KG1 (cell line): ENCODE data around the gene TAF4.
"Not testable (repeated sequence)": the region's sequence is repeated elsewhere in the genome, so short reads cannot be mapped to it uniquely, and the experiment has no call there.

Experiments
- DNase-seq: peaks from one replicate; lab custom pipeline; 2025; lab: John Stamatoyannopoulos, UW

The TAF4 gene

DNA sequence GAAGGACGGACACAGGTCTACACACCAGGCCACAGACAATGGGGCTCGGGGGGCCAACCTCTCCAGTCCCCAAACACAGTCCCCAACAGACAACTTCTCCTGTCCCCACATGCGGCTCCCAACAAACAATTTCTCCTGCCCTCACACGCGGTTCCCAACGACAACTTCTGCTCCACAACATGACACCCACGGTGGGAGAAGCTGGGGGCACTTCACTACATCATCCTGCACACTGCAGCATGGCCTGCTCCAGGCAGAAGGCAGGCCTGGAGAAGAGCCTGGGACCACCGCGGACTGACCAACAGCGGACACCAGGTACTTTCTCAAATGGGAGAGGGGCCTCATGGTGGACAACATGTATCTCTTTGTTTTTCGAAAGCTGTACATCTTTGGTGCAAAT, 6.7 kb downstream of the TAF4 start:
- no peak for DNase-seq

DNA sequence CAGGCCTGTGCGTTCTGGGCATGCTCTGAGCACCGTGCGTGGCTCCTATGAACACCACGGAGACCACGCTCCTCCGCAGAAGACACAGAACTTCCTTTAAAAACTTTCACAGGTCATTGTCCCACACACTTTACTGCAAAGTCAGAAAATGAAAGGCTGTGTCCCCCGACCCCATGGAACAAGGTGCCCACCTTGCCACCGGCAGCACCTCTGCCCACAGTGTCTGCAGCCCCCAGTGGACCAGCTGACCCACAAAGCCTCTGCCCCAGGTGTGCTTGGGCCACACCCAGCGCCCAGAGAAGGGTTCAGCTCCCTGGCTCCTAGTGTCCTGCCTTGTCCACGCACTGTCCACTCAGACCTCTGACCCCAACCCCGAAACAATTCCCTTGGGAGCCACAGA, 8.7 kb downstream of the TAF4 start:
- no peak for DNase-seq

DNA sequence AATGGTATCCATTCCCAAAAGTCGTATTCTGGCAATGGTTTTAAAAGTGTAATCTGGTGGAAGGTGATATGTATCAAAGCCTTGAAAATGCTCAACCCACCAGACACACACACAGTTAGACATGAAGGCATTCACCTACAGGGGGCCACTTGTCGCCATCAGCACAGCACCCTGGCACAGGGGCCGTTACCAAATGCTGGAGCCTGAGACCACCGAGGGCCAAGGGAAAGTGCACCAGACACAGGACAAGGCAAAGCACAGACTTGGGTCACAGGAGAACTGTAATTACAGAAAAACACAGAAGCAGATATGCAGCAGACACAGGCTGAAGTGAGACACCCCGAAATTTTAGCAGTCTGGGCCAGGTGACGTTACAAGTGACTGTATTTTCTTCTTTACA, 9.3 kb downstream of the TAF4 start:
- no peak for DNase-seq

DNA sequence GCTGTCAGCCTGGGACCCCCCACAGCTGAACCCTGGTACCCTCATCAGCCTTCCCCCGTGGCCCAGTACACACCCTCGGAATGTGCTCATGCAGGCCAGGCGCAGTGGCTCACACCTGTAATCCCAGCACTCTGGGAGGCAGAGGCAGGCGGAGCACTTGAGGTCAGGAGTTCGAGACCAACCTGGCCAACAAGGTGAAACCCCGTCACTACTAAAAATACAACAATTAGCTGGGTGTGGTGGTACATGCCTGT, 9.9 kb downstream of the TAF4 start:
- DNase-seq: not testable (repeated sequence)

DNA sequence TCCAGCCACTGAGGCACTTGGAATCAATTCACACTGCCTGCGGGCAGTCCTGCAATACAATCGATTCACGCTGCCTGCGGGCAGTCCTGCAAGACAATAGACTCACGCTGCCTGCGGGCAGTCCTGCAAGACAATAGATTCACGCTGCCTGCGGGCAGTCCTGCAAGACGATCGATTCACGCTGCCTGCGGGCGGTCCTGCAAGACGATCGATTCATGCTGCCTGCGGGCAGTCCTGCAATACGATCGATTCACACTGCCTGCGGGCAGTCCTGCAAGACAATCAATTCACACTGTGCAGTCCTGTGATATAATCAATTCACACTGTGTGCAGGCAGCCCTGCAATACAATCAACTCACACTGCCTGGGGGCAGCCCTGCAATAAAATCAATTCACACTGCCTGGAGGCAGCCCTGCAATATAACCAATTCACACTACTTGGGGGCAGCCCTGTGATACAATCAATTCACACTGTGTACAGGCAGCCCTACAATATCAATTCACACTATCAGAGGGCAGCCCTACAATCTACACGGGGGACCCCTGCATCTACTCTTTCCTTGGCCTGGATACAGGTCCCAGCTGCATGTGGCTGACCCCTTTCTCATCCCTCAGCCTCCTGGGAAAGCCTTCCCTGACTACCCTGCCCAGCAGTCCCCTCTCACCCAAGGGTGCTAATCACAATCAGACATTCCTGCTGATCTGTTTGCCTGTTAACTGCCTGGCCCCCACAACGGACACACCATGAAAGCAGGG, 10.4 kb downstream of the TAF4 start:
- DNase-seq: no peak

DNA sequence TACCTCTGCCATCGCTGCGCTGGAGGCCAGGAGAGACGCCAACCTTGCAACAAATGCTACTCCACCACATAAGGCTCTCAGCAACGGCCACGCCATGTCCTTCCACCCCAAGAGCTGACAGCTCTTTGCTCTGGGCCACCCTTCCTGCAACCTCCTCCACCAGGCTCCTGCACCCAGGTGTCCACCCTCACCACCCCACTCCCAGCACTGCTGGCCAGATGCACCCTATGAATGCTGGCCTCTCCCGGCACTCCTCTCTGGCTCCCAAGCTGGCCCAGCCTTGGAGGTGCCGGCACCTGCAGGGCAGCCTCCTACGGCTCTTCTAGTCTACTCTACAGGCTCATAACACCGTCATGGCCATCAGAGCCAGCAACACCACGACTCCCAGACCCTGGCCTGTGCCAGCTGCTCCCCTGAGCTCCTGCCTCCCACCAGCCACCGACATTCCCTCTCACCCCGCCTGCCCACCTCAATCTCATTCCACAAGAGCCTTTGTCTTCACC, 11.2 kb downstream of the TAF4 start:
- no peak for DNase-seq

DNA sequence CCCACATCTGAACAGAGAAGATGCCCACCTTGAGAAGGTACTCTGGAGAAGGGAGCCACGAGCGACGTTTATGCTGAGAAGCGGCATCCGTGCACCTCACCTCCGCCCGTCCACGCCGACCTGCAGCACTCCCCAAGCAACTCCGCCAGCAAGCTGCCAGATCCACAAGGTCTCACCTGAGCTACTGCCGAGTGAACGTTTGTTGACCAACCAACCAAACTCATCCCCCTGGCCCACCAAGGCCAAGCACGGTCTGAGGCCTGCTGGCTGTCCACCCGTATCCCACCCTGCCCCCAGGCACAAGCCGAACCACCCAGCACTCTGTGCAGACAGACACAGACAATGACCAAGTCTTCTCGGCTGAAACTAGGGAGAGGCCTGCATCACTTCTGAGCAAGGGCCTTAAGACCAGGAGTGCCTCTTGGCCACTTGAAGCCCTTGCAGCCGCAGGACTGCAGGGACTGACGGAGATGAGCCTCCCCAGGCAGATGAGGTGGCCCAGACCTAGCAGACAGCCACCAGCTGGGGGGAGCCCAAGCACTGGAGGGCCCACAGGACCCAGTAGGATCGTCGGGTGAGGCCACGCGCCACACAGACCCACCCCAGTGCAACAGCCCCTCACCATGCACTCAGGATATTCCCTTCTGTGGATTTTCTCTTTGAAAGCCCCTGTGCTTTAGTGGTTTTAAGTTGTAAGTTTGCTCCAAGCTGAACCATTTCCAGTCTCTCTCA, 12.1 kb downstream of the TAF4 start:
- DNase-seq: no peak

DNA sequence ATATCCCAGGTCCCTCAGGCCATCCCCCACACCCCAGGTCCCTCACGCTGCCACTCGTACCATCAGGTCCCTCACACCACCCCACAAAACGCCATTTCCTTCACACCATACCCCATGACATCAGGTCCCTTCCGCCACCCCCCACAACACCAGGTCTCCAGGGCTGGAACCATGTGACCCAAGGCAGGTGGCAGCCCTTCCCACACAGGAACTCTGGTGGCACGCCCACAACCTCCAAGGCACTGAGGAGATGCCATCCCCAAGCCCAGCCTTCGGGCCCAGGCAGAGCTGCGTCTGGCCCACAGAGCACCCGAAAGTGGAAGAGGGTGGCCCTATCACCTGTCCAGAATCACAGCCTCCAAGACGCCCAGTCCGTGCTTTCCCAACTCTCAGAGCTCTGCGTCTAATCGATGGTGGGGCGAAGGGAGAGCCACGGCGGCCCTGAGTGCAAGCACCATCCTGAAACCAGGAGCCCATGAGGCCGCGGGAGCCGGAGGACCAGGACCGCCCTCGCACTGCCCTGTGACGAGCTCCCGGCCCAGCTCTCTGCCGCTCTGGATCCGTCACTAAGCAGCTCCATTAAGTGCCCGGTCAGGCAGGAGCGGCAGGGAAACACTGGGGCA, 12.7 kb downstream of the TAF4 start:
- DNase-seq: no peak

DNA sequence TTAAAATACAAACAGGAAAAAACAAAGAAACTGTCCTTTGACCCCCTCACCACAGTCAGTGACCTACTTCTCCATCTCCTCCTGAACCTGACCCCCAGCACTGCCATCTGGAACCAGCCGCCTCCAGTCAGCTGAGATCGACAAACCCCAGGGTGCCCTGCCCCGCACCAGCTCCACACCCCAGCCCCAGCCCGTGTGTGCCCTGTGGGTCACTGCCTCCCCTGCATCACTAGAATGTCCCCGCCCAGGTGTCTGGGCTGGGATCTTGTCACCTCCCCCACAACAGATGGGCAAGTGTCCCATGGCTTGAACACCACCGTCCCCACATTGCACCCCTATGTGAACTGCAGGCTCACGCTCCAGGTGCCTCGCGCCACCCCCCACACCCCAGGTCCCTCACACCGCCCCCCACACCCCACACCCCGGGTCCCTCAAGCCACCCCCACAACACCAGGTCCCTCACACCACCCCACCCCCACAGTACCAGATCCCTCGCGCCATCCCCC, 13.3 kb downstream of the TAF4 start:
- DNase-seq: no peak

DNA sequence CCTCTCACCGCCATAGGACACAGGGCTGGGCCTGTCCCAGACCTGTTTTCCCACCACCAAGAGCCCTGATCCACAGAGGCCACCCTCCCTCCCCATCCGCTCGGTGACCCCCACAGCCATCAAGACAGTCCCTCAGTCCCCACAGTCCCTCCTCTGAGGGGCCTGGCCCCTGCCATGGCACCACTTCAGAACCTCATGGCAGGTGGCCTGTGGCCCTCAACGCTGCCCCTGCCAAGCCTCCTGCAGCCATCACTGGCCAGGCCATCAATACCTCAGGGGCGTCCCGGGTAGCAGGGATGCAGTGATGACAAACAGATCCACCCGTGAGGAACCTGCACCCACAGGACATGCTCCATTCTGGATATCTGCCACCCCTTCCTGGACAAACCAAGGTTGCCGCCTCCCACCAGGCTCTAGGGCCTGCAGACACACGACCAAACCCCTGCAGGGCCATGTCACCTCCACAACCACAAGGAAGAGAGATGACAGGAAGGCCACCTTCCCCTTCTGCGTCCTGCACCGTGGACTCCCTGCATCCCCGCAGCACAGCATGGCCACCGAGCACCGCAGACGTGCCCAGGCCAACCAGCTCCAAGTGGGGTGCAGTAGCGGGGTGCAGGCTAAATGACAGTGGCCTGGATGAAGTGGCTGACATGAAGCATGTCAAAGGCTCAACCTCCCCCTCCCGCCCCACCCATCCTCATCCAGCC, 14.0 kb downstream of the TAF4 start:
- DNase-seq: no peak

DNA sequence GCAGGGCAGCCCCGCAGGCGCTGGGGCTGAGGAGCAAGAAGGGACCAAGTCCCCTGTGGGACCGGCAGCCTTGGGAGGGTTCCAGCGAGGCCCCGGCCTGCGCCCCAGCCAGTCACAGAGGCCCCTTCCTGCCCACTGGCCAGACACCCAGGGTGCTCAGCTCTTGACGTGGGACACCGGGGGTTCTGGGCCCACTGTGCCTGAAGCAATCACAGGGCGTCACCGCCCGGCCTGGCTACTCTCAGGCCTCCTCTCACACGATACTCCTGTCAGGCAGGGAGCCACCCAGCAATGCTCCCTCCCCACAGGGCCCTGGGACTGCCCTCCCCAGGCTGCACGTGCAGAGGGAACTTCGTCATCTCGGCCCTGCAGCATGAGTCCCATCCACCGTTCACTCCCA, 14.5 kb downstream of the TAF4 start:
- DNase-seq: no peak

DNA sequence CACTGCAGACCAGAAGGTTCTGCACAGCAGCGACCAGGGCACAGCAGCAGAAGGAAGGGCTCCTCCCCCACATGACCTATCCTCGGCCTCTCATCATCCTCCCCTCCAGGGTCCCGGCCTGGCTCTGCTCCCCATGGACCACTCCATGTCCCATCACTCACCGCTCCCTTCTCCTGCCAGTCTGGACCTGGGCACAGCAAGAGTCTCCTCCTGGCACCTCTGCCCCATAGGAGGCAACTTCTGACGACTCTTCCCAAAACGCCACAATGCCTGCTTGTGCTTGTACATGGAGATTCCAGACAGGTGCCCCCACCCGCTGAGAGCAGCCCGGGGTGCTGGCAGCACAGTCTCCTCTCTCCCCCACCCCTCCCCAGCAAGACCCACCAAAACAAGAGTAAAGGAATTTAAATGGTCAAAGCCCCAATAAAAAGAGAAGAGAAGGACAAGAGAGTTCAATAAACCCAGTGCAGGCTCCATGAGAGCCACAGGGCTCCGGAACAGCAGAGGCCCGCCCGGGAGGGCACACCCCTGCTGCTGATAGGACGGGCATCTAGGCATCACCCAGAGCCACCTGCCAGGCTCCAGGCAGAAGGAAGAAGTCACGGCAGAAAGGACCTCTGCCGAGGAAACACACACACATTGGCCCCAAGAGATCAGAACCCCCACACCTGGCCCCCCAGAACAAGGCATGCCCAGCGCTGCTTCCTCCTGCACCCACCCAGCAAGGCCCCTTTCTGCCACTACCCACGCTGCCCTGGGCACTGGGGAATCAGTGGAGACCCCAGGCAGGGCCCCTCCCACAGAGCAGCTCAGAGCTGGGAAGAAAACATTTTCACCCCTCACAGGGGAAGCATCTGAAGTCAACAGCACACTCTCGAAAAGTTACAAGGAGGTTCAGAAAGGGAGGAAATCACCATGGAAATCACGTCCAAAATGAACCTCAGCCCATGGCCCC, 15.2 kb downstream of the TAF4 start:
- DNase-seq: no peak

DNA sequence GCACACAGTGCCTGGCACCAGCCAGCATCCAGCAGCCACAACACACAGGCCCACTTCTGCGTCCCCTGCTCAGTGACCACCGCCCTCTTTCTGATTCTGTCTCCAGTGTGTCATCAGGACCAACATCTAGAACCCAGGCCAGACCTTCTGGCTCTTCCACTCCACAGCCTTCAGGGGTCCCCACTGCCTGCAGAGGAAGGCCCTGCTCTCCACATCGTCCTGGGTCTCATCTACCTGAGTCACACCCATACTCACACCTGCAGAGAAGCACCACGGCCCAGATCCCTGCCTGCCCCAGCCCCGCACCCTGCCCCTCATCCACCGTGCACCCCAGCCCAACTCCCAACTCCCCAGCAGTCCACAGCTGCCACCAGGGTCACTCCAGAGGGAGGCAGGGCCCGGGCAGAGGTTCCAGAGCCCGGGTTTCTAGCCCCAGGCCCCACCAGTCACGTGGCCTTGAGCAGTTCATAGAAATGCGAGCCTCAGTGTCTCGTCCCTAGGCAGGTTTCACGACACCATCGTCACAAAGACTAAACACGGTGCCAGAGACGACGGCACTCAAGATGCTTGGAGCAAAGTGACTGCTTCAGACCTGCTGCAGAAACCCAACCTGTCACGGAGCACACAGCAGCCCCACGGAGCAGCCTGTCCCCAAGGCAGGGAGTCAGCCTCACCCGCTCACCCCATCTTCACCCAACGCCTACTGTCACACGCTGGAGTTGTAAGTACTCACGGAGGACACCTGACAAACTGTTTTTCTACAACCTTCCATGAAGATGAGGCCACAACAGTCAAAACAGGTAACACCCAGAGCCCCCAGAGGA, 16.1 kb downstream of the TAF4 start:
- no peak for DNase-seq

DNA sequence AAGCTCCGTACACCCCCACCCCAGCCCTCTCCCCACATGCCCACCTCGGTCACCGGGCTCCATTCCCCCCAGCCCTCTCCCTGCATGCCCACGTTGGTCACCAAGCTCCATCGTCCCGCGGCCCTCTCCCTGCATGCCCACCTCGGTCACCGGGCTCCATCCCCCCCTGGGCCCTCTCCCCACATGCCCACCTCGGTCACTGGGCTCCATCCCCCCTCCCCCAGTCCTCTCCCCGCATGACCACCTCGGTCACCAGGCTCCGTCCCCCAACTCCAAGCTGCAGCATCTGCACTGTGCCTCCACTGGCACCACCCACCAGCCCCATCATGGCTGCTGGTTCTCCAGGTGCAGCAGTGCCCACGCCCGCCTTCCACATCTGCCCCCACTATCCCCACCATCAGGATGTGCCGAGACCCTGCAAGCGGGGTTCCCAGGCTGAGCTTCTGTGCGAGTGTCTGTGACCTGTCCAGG, 16.8 kb downstream of the TAF4 start:
- no peak for DNase-seq

DNA sequence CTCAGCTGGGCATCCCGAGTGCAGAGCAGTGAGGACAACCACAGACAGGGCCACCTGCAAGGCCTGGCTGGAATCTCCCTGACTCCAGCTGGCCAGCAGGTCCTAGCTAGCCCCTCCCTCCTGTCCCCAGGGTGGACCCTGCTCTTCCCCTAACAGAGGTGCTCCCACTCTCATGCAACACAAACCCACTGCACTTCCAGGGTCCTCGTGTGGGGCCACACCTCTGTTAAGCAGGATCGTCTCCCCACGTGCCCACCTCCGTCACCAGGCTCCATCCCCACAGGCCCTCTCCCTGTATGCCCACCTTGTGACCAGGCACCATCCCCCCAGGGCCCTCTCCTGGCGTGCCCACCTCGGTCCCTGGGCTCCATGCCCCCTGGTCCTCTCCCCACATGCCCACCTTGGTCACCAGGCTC, 17.3 kb downstream of the TAF4 start:
- no peak for DNase-seq

DNA sequence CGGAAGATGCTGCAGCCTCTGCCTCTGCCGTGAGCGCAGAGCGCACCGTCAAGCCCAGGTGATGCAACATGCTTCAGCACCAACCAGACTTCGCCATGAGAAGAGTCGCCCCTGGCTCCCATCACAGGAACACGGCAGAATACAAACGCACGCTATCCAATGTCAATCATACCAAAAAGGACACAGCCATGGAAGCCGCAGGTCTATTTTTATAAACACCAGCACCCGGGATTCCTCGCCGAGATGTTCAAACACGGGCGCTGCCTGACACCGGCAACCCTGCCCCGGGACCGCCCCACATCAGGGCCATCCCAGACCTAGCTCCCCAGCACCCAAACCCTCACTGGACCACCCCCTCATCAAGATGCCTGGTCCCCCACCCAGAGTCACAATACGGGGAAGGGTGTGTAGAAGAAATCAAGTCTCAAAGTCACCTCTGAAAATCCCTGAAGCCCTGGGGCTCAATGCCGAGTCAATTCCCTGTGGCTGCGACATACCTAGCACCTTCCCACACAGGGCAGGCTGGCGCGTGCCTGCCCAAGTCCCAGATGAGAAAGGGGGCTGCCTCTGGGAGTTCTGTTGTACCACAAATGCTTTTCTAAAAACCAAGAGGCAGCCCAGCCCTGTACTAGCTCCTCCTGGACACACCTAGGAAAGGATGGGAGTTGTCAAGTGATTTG, 17.9 kb downstream of the TAF4 start:
- DNase-seq: no peak

DNA sequence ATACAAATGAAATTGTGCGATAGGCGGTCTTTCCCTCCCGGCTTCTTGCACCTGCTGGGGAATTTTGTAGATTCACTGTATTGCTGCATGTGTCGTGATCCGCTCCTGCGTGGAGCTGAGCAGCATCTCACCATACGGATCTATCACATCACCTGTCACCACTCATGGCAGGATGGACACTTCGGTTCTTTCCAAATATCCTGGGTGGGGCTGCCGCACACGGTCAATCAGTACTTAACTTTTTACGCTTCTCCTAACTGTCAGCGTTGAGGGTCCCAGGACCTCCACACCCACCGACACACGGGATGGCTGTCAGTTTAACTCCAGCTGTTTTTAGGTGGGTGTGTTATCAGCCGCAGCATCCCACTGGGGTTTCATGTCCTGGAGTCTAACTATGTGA, 19.2 kb downstream of the TAF4 start:
- no peak for DNase-seq

DNA sequence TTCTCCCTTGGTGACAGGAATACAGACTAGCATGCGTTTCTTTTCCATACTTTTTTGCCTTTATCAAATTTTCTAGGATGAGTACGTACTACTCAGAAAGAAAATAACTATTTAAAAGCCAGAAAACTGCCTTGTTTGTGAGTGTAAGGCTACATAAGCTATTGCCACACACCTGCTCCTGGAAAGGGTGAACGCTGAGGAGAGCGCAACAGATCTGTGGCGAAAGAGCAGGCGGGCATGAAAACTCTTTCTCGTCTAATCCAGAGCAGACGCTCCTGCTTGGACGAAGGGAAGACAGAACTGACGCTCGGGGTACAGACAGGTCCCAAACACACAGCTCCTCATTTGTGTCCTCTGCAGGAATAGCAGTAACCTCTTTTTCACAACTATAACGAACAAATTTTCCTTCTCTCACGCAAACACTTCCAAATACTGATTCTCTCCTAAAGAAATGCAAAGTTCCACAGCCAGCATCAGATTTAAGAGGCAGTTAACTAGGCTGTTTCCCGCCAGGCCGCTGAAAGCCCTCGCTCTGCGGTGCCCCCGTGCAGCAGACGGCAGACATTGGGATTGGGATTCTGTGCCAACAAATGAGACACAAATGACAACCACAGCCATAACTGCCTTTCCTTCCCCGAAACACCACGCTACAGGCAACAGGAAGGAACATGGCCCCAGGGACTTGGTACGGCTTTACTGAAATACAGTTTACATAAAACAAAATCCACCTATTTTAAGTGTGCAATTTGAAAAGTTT, 20.0 kb downstream of the TAF4 start:
- DNase-seq: no peak

DNA sequence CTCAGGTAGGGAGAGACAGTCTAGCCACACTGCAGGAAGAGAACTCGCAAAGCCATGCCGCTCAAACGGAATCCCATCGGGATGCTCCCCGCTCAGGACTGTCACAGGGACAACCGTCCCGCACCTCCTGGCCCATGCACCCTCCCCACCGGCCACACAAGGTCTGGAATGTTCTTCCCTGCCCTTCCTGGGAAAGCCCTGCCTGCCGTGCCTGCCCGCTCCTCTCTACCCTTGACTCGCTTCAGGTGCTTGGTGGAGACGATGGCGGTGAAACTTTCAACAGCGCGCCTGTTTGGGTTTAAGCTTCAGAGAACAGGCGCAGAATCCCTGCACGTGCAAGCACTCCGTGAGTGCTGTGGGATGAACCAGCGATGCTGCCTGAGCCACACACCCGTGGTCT, 20.6 kb downstream of the TAF4 start:
- DNase-seq: no peak
